Keratinocyte (primary cell): ENCODE results near the gene TPRX1.
"Not testable (repeated sequence)": the region's sequence is repeated elsewhere in the genome, so short reads cannot be mapped to it uniquely, and the experiment has no call there.

Experiments used
- EZH2 ChIP-seq: IDR thresholded peaks from one replicate; pipeline ENCODE4 v1.6.1; 2012; ENCODE audit warnings: inconsistent platforms, mild to moderate bottlenecking, low read length, moderate library complexity
- TF ChIP-seq, protein P1 (sequence below), 3 experiments: IDR thresholded peaks in 1 of 3; conservative IDR thresholded peaks in 1 of 3; optimal IDR thresholded peaks in 1 of 3; 2 replicates in 2 of 3; 3 replicates in 1 of 3; pipeline versions ENCODE3 to v1.5.1; 2011; ENCODE audit warnings: low read length in 3 of 3, mild to moderate bottlenecking in 3 of 3, moderate library complexity in 2 of 3, control low read depth in 1 of 3, inconsistent platforms in 1 of 3; ENCODE audit not compliant: insufficient read depth in 2 of 3; ENCODE audit errors: extremely low read depth in 1 of 3

GRCh38 chr19:47787307-47787706, 17.0 kb downstream of the TPRX1 start:
- not testable (repeated sequence) for TF ChIP-seq EZH2
- TF ChIP-seq, protein P1, sequence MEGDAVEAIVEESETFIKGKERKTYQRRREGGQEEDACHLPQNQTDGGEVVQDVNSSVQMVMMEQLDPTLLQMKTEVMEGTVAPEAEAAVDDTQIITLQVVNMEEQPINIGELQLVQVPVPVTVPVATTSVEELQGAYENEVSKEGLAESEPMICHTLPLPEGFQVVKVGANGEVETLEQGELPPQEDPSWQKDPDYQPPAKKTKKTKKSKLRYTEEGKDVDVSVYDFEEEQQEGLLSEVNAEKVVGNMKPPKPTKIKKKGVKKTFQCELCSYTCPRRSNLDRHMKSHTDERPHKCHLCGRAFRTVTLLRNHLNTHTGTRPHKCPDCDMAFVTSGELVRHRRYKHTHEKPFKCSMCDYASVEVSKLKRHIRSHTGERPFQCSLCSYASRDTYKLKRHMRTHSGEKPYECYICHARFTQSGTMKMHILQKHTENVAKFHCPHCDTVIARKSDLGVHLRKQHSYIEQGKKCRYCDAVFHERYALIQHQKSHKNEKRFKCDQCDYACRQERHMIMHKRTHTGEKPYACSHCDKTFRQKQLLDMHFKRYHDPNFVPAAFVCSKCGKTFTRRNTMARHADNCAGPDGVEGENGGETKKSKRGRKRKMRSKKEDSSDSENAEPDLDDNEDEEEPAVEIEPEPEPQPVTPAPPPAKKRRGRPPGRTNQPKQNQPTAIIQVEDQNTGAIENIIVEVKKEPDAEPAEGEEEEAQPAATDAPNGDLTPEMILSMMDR (optimal IDR thresholded peaks at IDR 0.05 in 1 of 3, IDR thresholded peaks at IDR 0.05 in 1 of 3, conservative IDR thresholded peaks at IDR 0.05 in 1 of 3; ENCODE audit: extremely low read depth in 1 of 3, insufficient read depth in 2 of 3, low read length in 3 of 3): not testable (repeated sequence)
